Chondrocyte (in vitro differentiated cells): ENCODE measurements around the gene KLHL25. TPM values are rescaled to one million over a fixed set of nuclear protein-coding genes. Genes with fewer than 3 reads are reported as not detected.

Experiments used
- DNase-seq: peaks from one replicate; pipeline ENCODE4 v3.0.0; 2021; ENCODE audit warnings: mixed read lengths, low spot score
- H3K27ac Mint-ChIP-seq: one replicate; pipeline ENCODE4 v1.8.0; 2021; ENCODE audit warnings: mild to moderate bottlenecking, moderate library complexity, mixed read lengths; ENCODE audit not compliant: unreplicated experiment
- H3K27me3 Mint-ChIP-seq: 2 replicates; pipeline ENCODE4 v1.8.0; 2021; ENCODE audit warnings: low read depth, mixed read lengths
- H3K36me3 Mint-ChIP-seq: 2 replicates; pipeline ENCODE4 v1.8.0; 2021; ENCODE audit warnings: low read depth, mixed read lengths
- H3K4me1 Mint-ChIP-seq: 2 replicates; pipeline ENCODE4 v1.8.0; 2021; ENCODE audit warnings: low read depth, mild to moderate bottlenecking, mixed read lengths
- H3K4me3 Mint-ChIP-seq: one replicate; pipeline ENCODE4 v1.8.0; 2021; ENCODE audit warnings: mild to moderate bottlenecking, moderate library complexity, mixed read lengths; ENCODE audit not compliant: unreplicated experiment
- H3K9me3 Mint-ChIP-seq: 2 replicates; pipeline ENCODE4 v1.8.0; 2021; ENCODE audit warnings: low read depth, mixed read lengths
- CTCF ChIP-seq: fragments of 200-600 bp; sonication (generic); IDR thresholded peaks from 2 replicates; pipeline ENCODE4 v1.5.0; 2021; ENCODE audit warnings: antibody characterized with exemption, mild to moderate bottlenecking, moderate library complexity
- total RNA-seq: library from RNA; stranded (reverse); gene quantifications from 3 replicates; pipeline ENCODE4 v1.2.1, GENCODE V29; 2021

KLHL25 gene
- total RNA-seq, 1 donor from 2014 or later, result 3.4 TPM

GRCh38 chr15:85725564-85725963, 69.2 kb downstream of the KLHL25 start:
- peaks cover 26% of the 10 kb centered on the region for H3K36me3 Mint-ChIP-seq
- peak overlapping the region; percentile 92 for H3K27ac Mint-ChIP-seq
- H3K4me1 Mint-ChIP-seq, result peaks cover 46% of the 10 kb centered on the region

GRCh38 chr15:85725019-85725418, 69.7 kb downstream of the KLHL25 start:
- H3K36me3 Mint-ChIP-seq, result peaks cover 22% of the 10 kb centered on the region
- no peaks in the 10 kb centered on the region for H3K9me3 Mint-ChIP-seq
- peaks cover 44% of the 10 kb centered on the region for H3K4me1 Mint-ChIP-seq
- H3K27ac Mint-ChIP-seq, result peak overlapping the region; percentile 63
- no peak overlapping the region for H3K4me3 Mint-ChIP-seq
- no peak for TF ChIP-seq CTCF
- no peak for DNase-seq
- H3K27me3 Mint-ChIP-seq, result no peaks in the 10 kb centered on the region

More at GRCh38 chr15:85725564-85725963, 69.2 kb downstream of the KLHL25 start:
- no peaks in the 10 kb centered on the region for H3K27me3 Mint-ChIP-seq
- no peak overlapping the region for H3K4me3 Mint-ChIP-seq
- H3K9me3 Mint-ChIP-seq, result no peaks in the 10 kb centered on the region
- DNase-seq, result no peak
- TF ChIP-seq CTCF, result no peak

- DNase-seq, result no peak
- Mint-ChIP-seq H3K9me3 (no peaks in the 10 kb centered on the region), H3K36me3 (peaks cover 21% of the 10 kb centered on the region), H3K4me3 (no peak overlapping the region), H3K27me3 (no peaks in the 10 kb centered on the region), H3K4me1 (peaks cover 42% of the 10 kb centered on the region), H3K27ac (peak overlapping the region; percentile 63)
- TF ChIP-seq CTCF, result no peak
These were observed 70.5 kb downstream of the KLHL25 start for GRCh38 chr15:85723960-85724945.

- TF ChIP-seq CTCF, result no peak
- DNase-seq, result no peak
- Mint-ChIP-seq H3K36me3 (peaks cover 29% of the 10 kb centered on the region), H3K4me3 (no peak overlapping the region), H3K27ac (no peak overlapping the region), H3K4me1 (peaks cover 41% of the 10 kb centered on the region), H3K27me3 (no peaks in the 10 kb centered on the region), H3K9me3 (no peaks in the 10 kb centered on the region)
These were observed 72.2 kb downstream of the KLHL25 start for GRCh38 chr15:85722374-85723152.

- no peak for DNase-seq
- H3K4me3 Mint-ChIP-seq, result no peak overlapping the region
- H3K4me1 Mint-ChIP-seq, result peaks cover 5% of the 10 kb centered on the region
- no peaks in the 10 kb centered on the region for H3K27me3 Mint-ChIP-seq
- no peak for TF ChIP-seq CTCF
- peaks cover 44% of the 10 kb centered on the region for H3K36me3 Mint-ChIP-seq
- no peak overlapping the region for H3K27ac Mint-ChIP-seq
- no peaks in the 10 kb centered on the region for H3K9me3 Mint-ChIP-seq
These were observed 75.7 kb downstream of the KLHL25 start for GRCh38 chr15:85718981-85719380.
